Stimulated activated CD4-positive, alpha-beta T cell treated with anti-CD3 and anti-CD28 coated beads, Interleukin-1b, Interleukin-23, amount 100 ng/mL, for 24 hours (primary cell): Measurements from ENCODE around the gene ADAMTSL3.
"Not testable (repeated sequence)": the region's sequence is repeated elsewhere in the genome, so short reads cannot be mapped to it uniquely, and the experiment has no call there.

ENCODE experiments used
- DNase-seq, 4 experiments: peaks; one replicate each; pipeline ENCODE4 v3.0.0-alpha.2; 2020; ENCODE audit warnings: low read depth in 4 of 4, low spot score in 1 of 4

The ADAMTSL3 gene

DNA sequence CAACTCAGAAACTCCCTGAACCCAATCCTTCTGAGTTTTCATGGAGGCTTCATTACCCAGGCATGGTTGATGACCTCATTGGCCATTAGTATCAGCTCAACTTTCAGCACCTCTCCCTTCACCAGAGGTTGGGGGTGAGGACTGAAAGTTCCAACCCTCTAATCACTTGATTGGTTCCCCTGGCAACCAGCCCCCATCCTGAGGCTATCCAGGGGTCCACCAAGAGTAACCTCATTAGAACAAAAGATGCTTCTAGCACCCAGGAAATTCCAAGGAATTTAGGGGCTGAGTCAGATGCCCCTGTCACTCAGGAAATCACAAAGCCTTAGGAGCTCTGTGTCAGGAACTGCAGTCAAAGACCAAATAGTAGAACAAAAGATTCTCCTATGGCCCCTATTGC is 43.8 kb downstream of the ADAMTSL3 start:
- DNase-seq, result no peak

DNA sequence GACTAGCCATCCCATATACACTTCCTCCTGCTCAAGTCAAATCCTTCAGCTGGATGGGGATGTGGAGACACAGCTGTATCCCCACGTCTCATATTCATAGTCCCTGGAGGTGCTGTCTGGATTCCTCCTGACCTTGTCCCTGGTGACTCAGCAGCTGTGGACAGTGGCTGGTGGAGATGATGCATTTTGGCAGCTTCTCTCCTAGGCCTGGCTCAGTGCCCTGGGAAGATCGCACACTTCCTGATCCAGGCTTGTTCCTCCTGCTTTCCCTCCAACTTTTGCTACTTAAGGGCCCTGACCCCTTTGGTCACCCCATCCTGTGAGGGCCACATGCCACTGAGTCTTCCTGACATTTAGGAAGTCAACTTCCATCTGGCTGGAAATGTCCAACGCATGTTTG is 44.4 kb downstream of the ADAMTSL3 start:
- no peak for DNase-seq

DNA sequence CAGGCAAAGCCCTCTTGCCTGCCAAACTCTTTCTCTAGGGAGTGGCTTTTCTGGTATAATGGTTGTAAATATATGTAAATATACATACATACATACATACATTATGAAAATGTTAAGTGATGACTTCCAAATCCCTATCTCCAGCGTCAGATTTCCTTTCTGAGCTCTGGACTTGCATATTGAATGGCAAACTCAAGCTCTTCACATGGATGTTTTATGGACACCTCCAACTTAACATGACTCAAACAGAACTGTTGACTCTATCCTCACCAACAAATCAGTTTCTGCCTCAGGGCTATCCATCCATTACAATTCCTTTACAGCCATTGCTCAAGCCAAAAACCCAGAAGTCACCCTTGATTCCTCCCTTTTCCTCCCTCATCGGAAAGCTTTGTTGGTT is 45.1 kb downstream of the ADAMTSL3 start:
- no peak for DNase-seq

DNA sequence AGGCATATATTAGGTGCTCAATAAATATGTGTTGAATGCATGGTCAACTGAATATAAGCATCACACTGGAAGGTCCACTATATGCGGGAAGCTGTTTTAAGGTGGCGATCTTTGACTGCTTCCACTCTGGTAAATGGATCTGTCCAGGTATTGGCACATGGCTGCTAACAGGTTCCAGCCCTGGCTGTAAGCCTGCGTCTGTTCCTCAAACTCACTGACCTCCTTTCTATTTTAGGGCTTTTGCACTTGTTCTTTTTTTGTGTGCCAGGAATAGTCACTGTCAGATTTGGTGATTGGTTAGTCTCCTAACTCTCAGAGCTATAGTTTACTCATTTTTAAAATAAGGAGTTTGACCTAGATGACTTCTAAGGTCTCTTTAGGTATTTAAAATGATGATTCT is 46.2 kb downstream of the ADAMTSL3 start:
- DNase-seq, result no peak

DNA sequence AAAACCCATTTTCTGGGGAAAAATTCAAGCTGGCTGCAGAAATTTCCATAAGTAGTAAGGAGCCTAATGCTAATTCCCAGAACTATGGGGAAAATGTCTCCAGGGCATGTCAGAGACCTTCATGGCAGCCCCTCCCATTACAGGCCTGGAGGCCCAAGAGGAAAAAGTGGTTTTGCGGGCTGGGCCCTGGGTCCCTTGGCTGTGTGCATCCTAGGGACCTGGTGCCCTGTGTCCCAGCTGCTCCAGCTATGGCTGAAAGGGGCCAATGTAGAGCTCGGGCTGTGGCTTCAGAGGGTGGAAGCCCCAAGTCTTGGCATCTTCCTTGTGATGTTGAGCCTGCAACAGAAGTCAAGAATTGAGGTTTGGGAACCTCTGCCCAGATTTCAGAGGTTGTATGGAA is 48.4 kb downstream of the ADAMTSL3 start:
- DNase-seq, result not testable (repeated sequence)

DNA sequence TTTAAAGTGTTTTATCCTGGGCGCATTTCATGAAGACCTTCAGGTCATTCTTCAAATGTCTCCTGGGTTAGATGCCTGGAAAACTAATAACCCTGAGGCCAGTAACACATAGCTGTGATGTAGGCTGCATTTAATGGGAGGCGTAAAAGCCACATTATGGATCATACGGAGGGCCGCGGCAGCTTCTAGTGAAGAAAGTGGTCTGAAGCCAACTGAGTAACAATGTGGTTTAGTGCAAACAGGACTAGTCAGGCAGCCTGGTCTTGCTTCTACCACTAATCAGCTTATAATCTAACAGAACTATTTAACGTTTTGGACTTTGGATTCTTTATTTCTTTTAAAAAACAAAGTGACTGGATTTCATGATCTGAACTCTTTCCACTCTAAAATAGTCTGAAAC is 54.4 kb downstream of the ADAMTSL3 start:
- DNase-seq, result no peak

DNA sequence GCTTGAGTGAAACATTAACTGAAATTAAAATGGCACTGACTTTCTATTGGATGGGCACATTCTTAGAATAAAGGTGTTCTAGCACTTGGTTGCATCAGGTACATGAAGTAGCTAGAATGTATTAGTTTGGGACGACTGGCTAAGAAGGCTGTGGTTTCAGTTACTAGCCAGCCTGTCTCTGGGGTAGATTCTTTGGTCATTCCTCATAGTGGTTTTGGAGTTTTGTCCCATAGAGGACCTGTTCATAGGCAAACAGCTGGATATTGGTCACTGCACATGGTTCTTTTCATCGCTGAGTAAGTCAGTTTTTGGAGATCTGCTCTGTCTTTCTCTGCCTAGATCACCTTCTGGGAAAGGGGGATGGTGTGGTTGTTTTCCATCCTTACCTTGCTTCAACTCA is 55.3 kb downstream of the ADAMTSL3 start:
- no peak for DNase-seq

DNA sequence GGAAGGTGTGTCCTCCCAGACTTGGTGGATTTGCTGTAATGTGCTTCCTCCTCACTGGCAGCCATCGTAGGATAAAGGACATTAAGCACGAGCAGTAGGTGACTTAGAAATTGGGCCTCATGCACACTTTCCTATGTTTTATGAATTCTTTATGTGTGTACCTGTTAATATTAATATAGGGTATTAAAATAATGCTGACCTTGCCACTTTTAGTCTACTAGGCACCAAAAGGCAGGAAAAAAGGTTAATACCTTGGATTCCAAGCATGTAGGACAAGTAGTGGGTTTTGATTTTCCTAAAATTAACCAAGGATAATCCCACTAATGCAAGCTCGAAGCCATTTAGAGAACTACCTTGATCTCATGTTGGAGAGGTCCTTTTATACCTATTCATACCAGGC is 55.9 kb downstream of the ADAMTSL3 start:
- DNase-seq, result no peak

DNA sequence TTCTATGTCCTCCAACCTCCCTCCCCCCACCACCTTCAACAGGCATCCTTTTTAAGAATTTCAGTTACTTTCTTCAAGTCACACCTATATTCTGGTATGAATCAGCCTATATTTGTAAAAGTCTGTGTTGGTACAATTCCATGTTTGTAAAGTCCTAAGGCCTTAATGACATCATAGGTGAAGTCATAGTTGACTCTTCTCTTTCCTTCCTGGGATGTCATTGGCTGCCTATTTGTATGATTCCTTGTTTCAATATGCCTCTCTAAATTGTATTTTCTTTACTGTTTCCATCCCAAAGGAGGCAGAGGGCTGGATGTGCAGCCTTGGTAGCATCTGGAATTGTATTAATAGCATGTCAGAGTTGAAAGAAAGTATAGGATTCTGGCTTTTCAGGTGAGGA is 56.5 kb downstream of the ADAMTSL3 start:
- no peak for DNase-seq

DNA sequence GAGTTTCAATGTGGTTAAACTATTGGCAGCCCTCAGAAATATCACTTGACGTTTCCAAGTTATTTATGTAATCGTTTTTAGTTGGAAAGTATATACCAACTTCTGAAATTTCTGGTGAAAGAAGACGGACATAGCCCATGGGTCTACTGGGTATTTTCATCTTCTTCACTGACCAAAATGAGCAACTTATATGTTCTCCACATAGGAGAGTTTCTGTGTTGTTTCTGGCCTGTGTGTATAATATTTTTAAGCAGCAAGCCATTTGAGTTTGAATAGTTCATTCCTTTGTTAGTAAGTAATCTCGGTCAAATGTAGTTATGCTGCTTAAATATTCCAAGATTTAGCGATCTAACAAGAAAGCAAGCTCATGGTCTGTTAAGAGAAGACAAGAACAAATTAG is 57.3 kb downstream of the ADAMTSL3 start:
- no peak for DNase-seq

DNA sequence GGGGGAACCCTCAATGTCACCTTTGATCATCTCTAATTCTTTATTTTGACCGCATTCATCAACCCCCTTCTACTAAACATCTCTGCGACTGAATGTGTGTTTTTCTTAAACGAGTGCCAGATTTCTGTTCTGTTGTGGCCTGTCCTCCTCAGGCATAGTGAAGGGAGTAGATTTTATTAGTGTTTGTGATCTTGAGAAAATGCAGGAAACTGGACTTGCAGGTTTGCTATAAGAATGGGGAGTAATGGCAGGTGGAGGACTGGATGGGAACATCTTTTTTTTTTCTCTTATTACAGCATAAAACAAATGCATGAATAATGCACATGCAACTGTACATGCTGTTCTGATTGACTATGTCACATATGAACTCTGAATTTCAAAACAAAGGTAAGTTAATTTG is 59.3 kb downstream of the ADAMTSL3 start:
- no peak for DNase-seq

DNA sequence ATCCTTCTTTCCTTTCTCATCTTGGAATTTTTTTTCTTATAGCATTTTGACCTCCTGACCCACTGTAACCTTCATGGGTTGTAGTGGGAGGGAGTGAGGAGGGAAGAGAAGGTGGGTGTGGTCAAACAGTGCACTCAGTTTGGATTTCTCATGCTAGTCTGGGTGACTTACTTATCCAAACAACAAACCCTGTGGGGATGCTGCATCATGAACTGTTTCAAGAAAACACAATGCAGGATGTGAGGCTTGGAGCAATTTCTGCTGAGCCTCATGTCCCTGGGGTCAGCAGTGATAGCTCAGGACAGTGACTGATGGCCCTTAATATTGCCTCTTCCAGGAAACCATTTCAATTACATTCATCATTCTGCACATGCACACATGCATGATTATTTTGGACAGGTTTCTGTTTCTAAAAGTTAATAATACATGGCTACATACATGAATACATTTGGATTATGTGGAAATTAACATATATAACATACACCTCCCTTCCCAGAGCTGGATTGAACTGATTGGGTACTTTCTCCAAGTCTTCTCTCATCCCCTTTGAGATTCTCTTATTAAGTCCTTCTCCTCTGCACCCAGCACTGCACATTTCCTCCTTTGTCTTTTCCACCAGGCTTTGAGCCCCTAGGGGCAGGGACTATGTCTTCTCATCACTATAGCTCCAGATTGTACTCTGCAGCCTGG is 61.2 kb downstream of the ADAMTSL3 start:
- no peak for DNase-seq

DNA sequence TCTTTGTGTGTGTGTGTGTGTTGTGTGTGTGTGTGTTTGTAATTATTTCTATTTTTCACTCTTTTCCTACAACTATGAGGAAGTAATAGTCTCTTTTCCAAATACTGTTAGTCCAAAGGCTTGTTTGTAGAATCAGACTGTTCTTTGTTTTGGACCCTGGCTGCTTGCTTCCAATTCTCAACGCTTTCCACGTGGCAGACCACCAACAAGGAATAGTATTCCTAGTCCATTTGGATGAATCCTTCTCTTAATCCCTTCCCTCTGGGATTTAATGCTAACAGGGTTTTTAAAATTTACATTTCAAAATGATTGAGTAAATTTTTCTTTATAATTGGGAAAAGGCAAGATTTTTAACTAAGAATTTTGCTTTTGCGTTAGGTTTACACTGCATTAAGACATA is 62.7 kb downstream of the ADAMTSL3 start:
- no peak for DNase-seq

DNA sequence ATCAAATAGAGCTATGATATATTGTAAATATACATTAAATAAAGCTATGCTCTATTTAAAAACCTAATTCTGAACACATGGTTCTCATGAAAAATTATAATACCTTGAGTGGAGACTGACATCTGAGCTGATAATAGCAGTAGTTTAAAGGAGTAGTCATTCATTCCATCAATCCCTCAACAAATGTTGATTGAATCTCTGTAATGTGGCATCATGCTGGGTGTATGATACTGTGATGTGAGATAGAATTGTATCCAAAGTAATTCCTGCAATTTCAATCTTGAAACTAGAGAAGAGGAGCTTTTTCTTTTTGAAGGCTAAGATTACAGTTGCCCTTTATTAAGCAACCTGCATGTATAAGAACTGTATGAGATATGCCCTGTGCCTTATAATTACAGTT is 63.1 kb downstream of the ADAMTSL3 start:
- DNase-seq, result no peak

DNA sequence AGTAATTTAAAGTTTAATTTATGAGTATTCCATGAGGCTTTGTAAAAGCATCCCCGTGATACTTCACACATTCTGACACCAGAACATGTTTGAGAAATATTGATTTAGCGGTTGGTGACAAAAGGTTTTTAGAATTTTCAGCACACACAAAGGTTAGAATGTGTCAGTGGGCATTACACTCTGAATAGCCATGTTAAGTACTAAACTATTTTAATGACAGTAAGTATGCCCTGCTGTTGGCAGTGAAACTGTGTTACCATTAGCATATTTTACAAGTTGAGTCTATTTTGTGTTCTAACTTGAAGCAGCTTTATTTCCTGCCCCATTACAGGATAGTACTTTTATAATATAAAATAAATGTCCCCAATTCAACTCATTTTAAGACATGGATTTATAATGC is 66.5 kb downstream of the ADAMTSL3 start:
- DNase-seq, result no peak

DNA sequence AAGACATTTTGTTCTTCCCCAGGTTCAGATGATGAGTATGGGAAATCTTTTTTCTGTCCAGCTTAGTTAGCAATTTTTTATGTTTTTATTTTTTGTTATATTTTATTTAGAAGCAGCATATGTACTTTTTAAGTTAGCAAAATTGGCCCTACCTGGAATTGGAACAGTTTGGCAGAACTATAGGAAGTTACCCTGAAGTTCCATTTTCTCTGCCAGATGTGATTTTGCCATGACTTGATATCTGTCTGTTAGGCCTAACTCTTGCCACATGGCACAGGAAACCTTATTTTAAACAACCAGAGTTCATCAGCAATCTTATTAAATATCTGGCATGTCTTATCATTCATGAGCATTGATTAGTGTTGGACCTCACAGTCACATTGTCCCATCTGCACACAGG is 67.1 kb downstream of the ADAMTSL3 start:
- no peak for DNase-seq

DNA sequence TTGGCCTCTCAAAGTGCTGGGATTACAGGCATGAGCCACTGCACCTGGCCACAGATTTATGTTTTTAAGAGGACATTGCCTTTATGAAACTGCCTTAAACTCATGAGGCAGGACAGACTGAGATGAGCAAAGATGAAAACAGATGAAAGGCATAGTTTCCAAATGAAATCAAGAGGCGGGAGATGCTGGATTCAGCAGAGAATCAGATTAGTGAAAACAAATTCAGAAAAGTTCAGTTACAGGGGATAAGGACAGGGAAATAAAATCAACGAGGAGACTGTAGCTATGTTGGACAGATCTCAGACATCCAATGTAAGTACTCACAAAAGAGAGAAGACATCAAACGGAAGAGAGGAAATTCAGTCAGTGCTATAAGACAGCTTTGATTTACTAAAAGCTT is 68.1 kb downstream of the ADAMTSL3 start:
- DNase-seq, result no peak

DNA sequence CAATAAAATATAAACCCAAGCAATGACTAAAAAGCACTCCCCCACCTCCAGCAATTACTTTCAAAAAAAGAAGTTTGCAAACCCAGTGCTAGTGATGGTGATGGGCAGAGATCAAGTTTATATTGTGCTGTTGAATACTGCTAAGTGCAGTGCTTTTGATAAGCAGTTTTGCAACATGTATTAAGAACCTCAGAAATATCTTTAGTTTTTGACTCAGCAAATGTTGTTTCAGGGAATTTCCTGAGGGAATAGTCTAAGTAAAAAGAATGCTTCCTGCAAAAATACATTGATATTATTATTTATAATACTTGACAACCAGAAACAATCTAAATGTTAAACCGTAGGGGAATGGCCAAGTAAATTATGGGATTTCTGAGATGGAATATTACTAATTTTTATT is 69.3 kb downstream of the ADAMTSL3 start:
- no peak for DNase-seq

DNA sequence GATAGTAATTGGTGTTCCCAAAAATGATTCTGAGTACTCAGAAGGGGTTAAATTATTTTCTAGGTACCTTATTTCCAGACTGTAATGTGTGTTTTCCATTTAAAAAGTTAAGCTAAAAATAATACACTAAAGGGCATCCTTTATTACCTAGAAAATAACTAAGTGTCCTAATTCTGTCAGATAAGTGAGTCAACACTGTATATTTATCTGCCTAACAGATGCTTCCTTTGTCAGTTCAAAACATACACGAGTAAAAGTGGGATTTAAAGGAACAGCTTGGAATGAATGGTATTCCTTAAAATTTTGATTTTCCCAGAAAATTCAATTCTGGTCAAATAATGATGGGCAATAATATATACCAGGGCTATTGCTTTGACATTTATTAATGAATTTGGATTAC is 78.3 kb downstream of the ADAMTSL3 start:
- DNase-seq, result no peak

DNA sequence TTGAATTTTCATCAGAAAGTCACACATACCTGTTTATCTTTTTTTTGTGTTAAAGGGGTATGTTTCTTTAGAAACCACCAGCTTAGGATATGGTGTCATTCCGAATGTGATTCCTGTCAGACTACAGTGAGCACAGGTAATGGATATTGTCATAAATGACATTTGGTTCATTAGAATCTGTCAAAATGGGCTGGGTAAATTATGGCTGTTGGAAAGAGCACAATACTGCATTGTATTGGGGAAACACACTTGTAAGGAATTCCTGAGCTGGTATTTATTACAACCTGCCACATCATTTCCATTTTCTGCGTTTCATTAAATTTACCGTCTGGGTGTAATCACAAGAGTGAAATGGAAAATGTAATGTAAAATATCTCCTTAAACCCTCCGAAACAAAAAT is 78.8 kb downstream of the ADAMTSL3 start:
- no peak for DNase-seq

DNA sequence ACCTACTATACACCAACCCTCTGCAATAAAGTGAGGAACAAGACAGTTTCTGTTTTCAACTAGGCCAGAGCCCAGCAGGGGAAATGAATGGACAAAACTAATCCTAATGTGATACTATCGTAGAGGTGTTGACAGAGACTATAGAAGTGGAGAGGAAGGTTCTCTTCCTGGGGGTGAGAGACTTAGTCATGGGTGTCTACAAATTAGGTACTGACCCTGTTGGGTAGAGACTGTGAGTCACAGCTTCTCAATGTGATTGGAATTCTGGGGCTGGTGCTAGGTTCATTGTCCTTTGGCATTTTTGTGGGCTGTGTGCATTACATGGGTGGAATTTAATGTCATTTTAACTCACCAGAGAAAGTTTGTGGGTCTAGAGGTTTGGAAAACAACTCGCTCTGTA is 79.3 kb downstream of the ADAMTSL3 start:
- no peak for DNase-seq

DNA sequence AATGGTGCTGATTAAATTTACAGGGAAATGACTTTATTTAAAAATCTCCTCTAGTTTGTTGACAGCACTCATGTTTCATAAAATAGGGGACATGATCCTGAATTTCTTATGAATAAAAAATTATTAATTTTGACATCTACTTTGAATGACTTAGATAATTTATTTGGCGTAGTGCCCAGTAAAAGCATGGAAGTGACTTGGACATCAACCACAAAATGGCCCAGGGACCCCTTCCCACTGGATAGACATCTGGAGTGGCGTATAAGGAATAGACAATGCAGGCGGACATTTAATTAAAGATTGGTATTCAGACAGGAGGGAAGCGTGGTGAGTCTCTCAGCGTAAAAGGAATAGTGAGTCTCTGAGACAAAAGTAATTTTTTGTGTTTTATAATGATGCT is 79.8 kb downstream of the ADAMTSL3 start:
- DNase-seq, result no peak

DNA sequence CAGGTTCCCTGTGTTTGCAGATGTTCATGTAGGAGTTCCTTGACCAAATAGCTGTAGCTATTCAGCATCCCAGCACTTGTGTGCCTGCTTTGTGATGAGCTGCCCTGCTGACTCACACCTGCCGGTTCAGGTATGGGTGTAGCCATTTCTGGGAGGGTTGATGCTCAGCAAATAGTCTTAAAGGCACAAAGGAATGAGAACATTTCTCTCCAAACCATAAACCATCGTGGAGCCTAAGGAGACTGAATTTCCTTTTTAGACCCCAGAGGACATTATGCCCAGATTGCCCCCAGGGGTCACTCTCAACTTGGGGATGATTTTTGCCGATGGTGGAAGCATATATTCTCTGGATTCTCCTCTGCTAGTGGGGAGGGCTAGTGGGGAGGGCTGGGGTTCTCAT is 80.6 kb downstream of the ADAMTSL3 start:
- DNase-seq, result no peak

DNA sequence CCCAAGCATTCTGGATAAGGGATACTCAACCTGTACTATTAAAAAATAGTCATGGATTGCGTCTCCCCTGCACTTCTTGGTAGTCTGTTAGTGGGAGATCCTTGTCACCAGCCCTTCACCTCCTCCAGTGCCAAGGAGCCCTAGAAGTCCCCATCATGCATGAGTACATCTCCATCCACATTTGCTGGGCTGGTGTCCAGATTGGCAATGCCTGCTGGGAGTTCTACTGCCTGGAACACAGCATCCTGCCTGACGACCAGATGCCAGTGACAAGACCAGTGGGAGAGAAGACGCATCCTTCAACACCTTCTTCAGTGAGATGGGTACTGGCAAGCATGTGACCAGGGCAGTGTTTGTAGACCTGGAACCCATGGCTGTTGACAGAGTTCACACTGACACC is 85.7 kb downstream of the ADAMTSL3 start:
- no peak for DNase-seq
